HepG2 (cell line): Measurements from ENCODE around the gene RCBTB2. TPM values are rescaled to one million over a fixed set of nuclear protein-coding genes. Genes with fewer than 3 reads are reported as not detected.

Experiments used
- AKAP8 ChIP-seq: sonication (generic); formaldehyde crosslinking; IDR thresholded peaks from 2 replicates; pipeline ENCODE4 v1.5.1; 2020; ENCODE audit warnings: mild to moderate bottlenecking, missing genetic modification reagents
- CREM ChIP-seq, 2 experiments: sonication (generic) in 1 of 2; formaldehyde crosslinking in 1 of 2; IDR thresholded peaks; 2 replicates each; pipeline versions ENCODE4 v1.4.0 to v1.6.1; 2016 to 2020; ENCODE audit warnings: antibody characterized with exemption in 1 of 2, mild to moderate bottlenecking in 1 of 2, missing genetic modification reagents in 1 of 2
- ESRRA ChIP-seq: sonication (generic); formaldehyde crosslinking; IDR thresholded peaks from 2 replicates; pipeline ENCODE4 v1.5.1; 2020; ENCODE audit warnings: mild to moderate bottlenecking, low read depth, missing genetic modification reagents
- HNRNPL ChIP-seq: fragments of 200-400 bp; formaldehyde crosslinking; IDR thresholded peaks from 2 replicates; pipeline ENCODE4 v1.6.1; 2017; ENCODE audit warnings: mild to moderate bottlenecking, low read depth, low read length
- PRMT3 ChIP-seq: sonication (generic); formaldehyde crosslinking; IDR thresholded peaks from 2 replicates; pipeline ENCODE4 v1.8.1; 2022; ENCODE audit warnings: low read depth, mild to moderate bottlenecking, moderate library complexity, missing genetic modification reagents, borderline replicate concordance
- SOX6 ChIP-seq, 2 experiments: fragments of 450-650 bp in 1 of 2; sonication (generic) in 1 of 2; formaldehyde crosslinking in 1 of 2; IDR thresholded peaks; 2 replicates each; pipeline versions ENCODE4 v1.4.0 to v1.6.1; 2017 to 2020; ENCODE audit warnings: antibody characterized with exemption in 1 of 2, mild to moderate bottlenecking in 1 of 2, missing genetic modification reagents in 1 of 2
- SP2 ChIP-seq: sonication (generic); formaldehyde crosslinking; IDR thresholded peaks from 2 replicates; pipeline ENCODE4 v1.5.1; 2020; ENCODE audit warnings: mild to moderate bottlenecking, missing genetic modification reagents
- THYN1 ChIP-seq: sonication (generic); formaldehyde crosslinking; IDR thresholded peaks from 2 replicates; pipeline ENCODE4 v1.8.1; 2023; ENCODE audit warnings: low read depth, mild to moderate bottlenecking, moderate library complexity, missing genetic modification reagents, borderline replicate concordance
- ZBTB26 ChIP-seq: IDR thresholded peaks from 2 replicates; pipeline ENCODE4 v1.6.1; 2016; ENCODE audit warnings: missing compliant biosample characterization, missing genetic modification reagents, borderline replicate concordance
- ZBTB33 ChIP-seq: sonication (generic); formaldehyde crosslinking; IDR thresholded peaks from 2 replicates; pipeline ENCODE4 v1.4.0; 2020; ENCODE audit warnings: missing genetic modification reagents
- ZBTB43 ChIP-seq: sonication (generic); formaldehyde crosslinking; conservative IDR thresholded peaks from 2 replicates; pipeline ENCODE4 v1.4.0; 2020; ENCODE audit warnings: missing genetic modification reagents
- ZNF256 ChIP-seq: sonication (generic); formaldehyde crosslinking; conservative IDR thresholded peaks from 2 replicates; pipeline ENCODE4 v1.4.0; 2020; ENCODE audit warnings: missing genetic modification reagents
- ZNF382 ChIP-seq: sonication (generic); formaldehyde crosslinking; IDR thresholded peaks from 2 replicates; pipeline ENCODE4 v1.5.0; 2020; ENCODE audit warnings: missing genetic modification reagents, mild to moderate bottlenecking, borderline replicate concordance
- ZNF501 ChIP-seq: sonication (generic); formaldehyde crosslinking; IDR thresholded peaks from 2 replicates; pipeline ENCODE4 v1.5.1; 2020; ENCODE audit warnings: mild to moderate bottlenecking, moderate library complexity, missing genetic modification reagents
- ZNF572 ChIP-seq: sonication (generic); formaldehyde crosslinking; IDR thresholded peaks from 2 replicates; pipeline ENCODE4 v1.5.1; 2020; ENCODE audit warnings: mild to moderate bottlenecking, missing genetic modification reagents
- ZNF75D ChIP-seq: sonication (generic); formaldehyde crosslinking; IDR thresholded peaks from 2 replicates; pipeline ENCODE4 v1.8.1; 2023; ENCODE audit warnings: missing genetic modification reagents, mild to moderate bottlenecking, borderline replicate concordance
- ZNF768 ChIP-seq: sonication (generic); formaldehyde crosslinking; IDR thresholded peaks from 2 replicates; pipeline ENCODE4 v1.4.0; 2020; ENCODE audit warnings: missing genetic modification reagents
- ZNF770 ChIP-seq: sonication (generic); formaldehyde crosslinking; IDR thresholded peaks from 2 replicates; pipeline ENCODE4 v1.5.0; 2020; ENCODE audit warnings: mild to moderate bottlenecking, missing genetic modification reagents
- polyA plus RNA-seq, 8 experiments: library from polyadenylated mRNA; depleted of rRNA in 3 of 8; stranded (reverse) in 7 of 8; unstranded in 1 of 8; fragments of >200 nt; fragmentation: Illumina TruSeq in 4 of 8; extraction: Trizol in 4 of 8; gene quantifications; 2 replicates each; pipeline versions ENCODE4 v1.2.1 to v1.2.3, GENCODE V29; 2011 to 2016; ENCODE audit warnings: low read depth in 4 of 8, missing spikeins in 1 of 8, mixed read lengths in 1 of 8; ENCODE audit not compliant: insufficient read depth in 1 of 8
- total RNA-seq, 5 experiments: library from RNA; depleted of rRNA; stranded (reverse); fragments of >200 nt; fragmentation: Illumina TruSeq; extraction: Trizol; gene quantifications; 2 replicates each; pipeline ENCODE4 v1.2.3, GENCODE V29; 2016; ENCODE audit warnings: low read depth in 1 of 5
- TF ChIP-seq, protein P1 (sequence below): conservative IDR thresholded peaks from 2 replicates; pipeline ENCODE4 v1.6.1; 2018; ENCODE audit warnings: missing genetic modification reagents

Gene RCBTB2
- total and polyA plus RNA-seq, 2 of the 13 experiments (the other 11 are each of a cell fraction or from before 2014, with no cell fraction given), result 1.9 to 2.7 TPM

DNA sequence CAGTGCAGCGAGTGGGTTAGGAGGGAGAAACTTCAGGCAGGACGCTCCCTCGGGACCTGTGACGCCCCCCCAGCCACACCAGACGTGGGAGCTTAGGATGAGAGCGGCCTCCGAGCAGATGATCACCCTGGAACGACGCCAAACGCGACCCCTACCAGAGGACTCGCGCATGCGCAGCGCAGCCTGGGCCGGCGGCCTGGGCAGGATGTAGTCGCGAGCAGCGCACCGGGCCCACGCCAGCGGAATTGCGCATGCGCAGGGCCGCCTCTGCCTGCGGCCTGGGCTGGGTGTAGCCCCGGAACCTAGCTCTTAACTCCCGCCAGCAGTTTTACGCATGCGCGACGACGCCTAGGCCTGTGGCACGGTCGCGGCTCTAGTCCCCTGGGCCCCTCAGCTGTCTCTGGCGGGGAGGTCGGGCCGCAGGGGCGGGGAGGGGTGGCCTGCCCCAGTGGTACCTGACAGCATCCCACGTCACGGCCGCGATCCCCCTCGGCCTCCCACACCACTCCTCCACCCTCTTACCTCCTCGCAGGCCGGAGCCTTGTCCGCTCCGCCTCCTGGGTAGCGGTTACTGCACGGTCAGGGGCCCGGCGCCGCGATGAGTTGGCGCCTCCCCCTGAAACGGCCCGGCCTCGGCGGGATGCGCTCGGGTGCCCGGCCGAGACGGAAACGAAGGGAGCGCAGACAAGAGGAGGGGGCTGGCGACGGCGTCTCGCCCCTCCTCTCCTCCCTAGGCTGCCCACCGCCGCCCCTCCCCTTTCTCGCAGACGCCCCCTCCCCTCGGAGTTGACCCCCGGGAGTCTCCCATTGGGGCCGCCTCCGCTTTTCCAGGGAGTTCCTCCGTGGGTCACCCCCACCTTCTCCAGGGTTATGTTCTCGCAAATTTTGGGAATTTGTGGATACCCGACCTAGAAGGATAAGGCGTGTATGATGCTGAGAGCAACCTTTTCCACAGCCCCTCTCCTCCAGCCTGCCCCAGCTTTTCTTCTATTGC, at the start of gene RCBTB2 (continued):
- TF ChIP-seq ZNF768 (CRISPR knock-in tag) (peak; percentile 76; the same call in 1 of the 2 replicates), PRMT3 (CRISPR knock-in tag) (no peak), THYN1 (CRISPR knock-in tag) (no peak), ZBTB26 (CRISPR knock-in tag) (0 out of 2 replicates have a peak, but pooled peaks have one; percentile 52), SP2 (CRISPR knock-in tag) (0 out of 2 replicates have a peak, but pooled peaks have one; percentile 17), ESRRA (CRISPR knock-in tag) (peak; percentile 66; the same call in 1 of the 2 replicates), ZBTB33 (CRISPR knock-in tag) (no peak), ZNF770 (peak; percentile 57), HNRNPL (no peak), ZNF256 (CRISPR knock-in tag) (peak; percentile 82; the same call in 1 of the 2 replicates), AKAP8 (CRISPR knock-in tag) (no peak; the same call in 1 of the 2 replicates), SOX6 (IDR thresholded peaks at IDR 0.05) (no peak), SOX6 (CRISPR knock-in tag; IDR thresholded peaks at IDR 0.05) (peak; percentile 61), ZNF382 (no peak), ZNF75D (CRISPR knock-in tag) (no peak), ZBTB43 (CRISPR knock-in tag) (peak; percentile 86), ZNF572 (0 out of 2 replicates have a peak, but pooled peaks have one; percentile 64), ZNF501 (peak; percentile 71), CREM (IDR thresholded peaks at IDR 0.05) (no peak), CREM (CRISPR knock-in tag; IDR thresholded peaks at IDR 0.05) (no peak)
- TF ChIP-seq, protein P1, sequence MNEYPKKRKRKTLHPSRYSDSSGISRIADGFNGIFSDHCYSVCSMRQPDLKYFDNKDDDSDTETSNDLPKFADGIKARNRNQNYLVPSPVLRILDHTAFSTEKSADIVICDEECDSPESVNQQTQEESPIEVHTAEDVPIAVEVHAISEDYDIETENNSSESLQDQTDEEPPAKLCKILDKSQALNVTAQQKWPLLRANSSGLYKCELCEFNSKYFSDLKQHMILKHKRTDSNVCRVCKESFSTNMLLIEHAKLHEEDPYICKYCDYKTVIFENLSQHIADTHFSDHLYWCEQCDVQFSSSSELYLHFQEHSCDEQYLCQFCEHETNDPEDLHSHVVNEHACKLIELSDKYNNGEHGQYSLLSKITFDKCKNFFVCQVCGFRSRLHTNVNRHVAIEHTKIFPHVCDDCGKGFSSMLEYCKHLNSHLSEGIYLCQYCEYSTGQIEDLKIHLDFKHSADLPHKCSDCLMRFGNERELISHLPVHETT (CRISPR knock-in tag), result 0 out of 2 replicates have a peak, but pooled peaks have one; percentile 61
